Ramos (cell line): Measurements from ENCODE around the gene CENPV.

Experiments
- in situ Hi-C: fragments of 300-500 bp; cut with MboI; formaldehyde crosslinking; loops from one replicate; pipeline ENCODE4 v1.14.3; 2022; ENCODE audit warnings: low sequenced_read_pairs; ENCODE audit not compliant: unreplicated experiment

The CENPV gene

DNA sequence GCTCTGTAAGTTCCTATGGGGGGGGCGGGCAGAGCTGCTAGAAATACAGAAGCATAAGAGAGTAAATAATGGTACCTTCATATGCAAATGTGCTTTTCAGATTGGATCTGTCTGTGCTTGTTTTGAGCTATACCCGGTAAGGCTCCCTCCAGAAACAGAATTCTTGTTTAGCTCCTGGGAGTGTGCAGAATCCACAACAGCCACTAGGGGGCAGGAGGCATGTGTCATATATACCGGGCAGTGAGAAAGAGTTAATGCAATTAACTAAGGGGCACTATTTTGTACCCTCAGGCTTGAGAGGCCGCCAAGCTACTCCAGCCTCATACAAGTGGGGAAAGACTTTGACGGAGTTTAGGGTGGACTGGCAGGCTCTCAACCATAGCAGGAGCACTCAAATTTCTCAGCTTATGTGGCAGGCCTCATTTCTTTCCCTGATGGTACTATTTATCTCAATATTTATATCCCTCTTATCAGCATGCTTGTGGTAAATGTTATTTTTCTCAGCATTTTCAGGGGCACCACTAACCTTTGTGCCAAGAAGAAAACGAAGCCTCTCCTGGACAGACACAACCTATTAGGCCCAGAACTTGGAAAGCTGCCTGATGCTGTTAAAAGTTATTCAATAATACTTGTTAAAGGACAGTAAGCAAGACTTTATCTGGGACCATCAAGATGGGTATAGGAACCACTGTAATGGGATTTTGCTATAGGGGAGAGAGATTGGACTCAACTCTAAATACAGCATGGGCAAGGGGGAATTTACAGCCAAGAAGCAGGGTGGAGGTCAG is 10.7 kb upstream of the CENPV start:
- in situ Hi-C loops: no loop called here

DNA sequence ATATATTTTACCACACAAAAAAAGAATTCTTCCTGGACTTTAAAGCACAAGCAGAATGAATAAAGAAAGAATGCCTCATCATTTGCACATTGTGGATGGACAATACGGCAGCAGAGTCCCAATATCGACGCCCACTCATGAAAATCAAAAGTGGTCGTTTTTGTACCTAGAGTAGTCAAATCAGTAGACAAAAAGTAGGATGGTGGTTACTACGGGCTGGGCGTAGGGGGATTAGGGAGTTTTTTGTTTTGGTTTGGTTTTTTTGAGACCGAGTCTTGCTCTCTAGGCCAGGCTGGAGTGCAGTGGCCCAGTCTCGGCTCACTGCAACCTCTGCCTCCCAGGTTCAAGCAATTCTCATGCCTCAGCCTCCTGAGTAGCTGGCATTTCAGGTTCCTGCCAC is 8.6 kb upstream of the CENPV start:
- in situ Hi-C loops: no loop called here

- in situ Hi-C loops: no loop called here
Measured at GRCh38 chr17:16358394-16358793, 5.1 kb upstream of the CENPV start.

GRCh38 chr17:16354585-16354984 is 1.3 kb upstream of the CENPV start:
- in situ Hi-C loops: no loop called here

GRCh38 chr17:16352667-16353316 is 477 bp downstream of the CENPV start:
- in situ Hi-C loops: no loop called here

- in situ Hi-C loops: no loop called here
Measured at GRCh38 chr17:16352303-16352666, 984 bp downstream of the CENPV start.

DNA sequence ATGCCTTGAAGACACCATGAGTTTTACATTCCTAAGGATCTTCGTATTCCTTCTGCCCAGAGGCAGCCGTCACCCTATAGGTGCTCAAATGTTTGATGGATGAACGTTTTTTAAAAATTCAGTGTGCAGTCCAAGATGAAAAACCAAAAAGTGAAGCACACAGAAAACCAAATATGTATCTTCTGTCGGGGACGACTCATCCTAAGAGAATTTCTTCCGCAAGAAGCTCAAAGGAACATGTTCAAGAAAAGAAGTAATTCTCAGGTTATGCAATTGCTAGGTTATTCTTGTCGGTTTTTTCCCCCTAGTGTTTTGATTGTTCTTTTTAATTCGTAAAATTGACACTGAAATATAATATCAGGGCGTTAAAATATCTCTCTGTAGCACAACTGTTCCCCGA is 1.4 kb downstream of the CENPV start:
- in situ Hi-C loops: no loop called here

DNA sequence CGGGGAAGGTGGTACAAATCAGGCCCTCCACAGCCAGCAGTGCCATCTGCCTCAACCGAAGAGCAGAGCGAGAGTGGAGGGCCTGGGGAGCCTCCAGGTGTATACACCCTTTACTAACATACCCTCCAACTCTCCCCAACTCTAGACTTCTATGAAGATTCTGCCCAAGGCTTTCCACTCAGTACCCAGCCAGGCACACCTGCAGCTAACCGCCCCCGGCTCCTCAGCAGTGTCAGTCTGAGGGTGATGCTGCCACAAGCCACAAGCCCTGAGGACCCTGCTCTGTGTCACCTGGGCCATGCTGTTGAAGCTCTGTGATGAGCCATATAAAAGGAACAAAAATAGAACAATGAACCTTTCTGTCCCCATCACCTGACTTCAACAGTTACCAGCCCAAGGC is 3.8 kb downstream of the CENPV start:
- in situ Hi-C loops: no loop called here

GRCh38 chr17:16348586-16348985 is 4.7 kb downstream of the CENPV start:
- in situ Hi-C loops: no loop called here

DNA sequence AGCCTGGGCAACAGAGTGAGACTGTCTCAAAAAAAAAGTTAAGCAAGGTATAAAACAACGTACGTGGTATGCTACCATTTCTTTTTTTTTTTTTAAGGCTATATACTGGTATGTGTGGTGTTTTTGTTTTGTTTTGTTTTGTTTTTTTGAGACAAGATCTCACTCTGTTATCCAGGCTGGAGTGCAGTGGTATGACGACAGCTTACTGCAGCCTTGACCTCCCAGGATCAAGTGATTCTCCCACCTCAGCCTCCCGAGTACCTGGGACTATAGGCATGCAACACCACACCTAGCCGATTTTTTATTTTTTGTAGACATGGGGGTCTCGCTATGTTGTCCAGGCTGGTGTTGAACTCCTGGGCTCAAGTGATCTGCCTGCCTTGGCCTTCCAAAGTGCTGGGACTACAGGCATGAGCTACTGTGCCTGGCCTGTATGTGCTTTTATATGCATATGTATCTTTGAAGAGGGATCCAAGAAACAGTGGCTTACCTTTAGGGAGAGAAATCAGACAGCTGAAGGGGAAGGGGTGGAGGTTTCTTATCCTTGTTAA is 6.5 kb downstream of the CENPV start:
- in situ Hi-C loops: no loop called here

GRCh38 chr17:16345565-16345964 is 7.7 kb downstream of the CENPV start:
- in situ Hi-C loops: no loop called here

- in situ Hi-C loops: no loop called here
Measured at GRCh38 chr17:16343569-16343968, 9.7 kb downstream of the CENPV start.

- in situ Hi-C loops: no loop called here
Measured at GRCh38 chr17:16342979-16343378, 10.3 kb downstream of the CENPV start.

DNA sequence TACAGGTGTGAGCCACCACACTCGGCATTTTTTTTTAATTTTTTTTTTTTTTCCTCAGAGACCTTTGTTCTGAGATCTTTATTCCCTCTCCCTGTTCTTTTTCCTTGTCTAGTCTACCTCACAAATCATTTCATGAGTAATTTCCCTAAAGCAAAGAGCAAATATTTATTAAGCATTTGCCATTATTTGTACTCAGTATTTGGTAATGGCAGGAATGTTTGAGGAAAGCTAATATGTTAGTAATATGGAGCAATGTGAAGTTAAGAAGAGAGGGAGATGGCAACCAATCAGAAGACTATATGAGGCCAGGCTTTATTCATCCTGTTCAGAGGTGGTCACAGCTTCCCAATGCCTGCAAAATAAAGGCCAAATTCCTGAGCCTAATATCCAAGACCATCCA is 13.3 kb downstream of the CENPV start:
- in situ Hi-C loops: no loop called here

- in situ Hi-C loops: no loop called here
Measured at GRCh38 chr17:16339402-16339801, 13.9 kb downstream of the CENPV start.

DNA sequence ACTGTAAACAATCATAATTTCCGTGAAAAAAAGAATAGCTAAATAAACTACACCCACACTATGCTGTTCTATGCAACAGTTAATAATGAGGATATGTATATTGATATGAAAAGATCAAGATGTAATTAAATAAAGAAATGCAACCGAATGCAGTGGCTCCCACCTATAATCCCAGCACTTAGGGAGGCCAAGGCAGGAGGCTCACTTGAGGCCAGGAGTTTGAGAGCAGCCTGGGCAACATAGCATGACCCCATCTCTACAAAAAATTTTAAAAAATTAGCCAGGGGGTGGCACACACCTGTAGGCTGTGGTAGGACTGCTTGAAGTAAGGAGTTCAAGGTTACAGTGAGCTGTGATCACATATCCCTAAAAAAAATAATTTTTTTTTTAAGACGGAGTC is 14.9 kb downstream of the CENPV start:
- in situ Hi-C loops: no loop called here

- in situ Hi-C loops: no loop called here
Measured at GRCh38 chr17:16329519-16330271, 23.6 kb downstream of the CENPV start.

DNA sequence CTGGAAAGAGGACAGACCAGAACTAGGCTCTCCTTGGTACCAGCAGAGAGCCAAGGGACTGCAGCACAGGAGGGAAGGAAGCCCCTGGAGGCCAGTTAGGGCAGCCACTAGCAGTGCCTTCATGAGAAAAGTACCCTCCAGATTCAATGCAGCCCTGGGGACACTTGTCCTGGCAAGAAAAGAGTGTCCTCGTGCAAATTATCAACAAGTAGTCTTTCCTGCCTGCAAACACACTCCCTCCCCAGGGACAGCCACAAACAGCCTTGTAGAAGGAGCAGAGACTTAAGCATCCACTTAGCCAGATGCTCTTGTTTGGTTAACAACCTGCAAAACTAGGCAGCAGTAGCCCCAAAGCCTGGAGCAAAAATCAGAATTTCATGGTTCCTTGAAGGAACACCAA is 24.3 kb downstream of the CENPV start:
- in situ Hi-C loops: no loop called here

DNA sequence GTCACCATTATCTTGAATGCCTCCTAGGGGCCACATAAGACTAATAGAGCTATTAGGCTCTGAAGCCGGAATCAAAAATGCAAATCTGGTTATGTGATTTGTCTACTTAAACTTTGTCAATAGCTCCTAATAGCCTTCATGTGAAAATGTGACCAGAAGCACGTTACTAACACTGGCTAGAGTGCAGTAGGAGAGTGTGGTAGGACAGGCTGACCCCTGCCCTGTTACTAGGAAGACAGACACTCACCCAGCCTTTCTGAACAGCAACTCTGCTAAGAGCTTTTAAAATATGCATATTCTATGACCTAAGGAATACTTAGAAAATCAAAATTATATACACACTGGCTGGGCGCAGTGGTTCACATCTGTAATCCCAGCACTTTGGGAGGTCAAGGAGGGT is 26.3 kb downstream of the CENPV start:
- in situ Hi-C loops: no loop called here

GRCh38 chr17:16325964-16326363 is 27.3 kb downstream of the CENPV start:
- in situ Hi-C loops: no loop called here

- in situ Hi-C loops: no loop called here
Measured at GRCh38 chr17:16322636-16323035, 30.6 kb downstream of the CENPV start.
